Central memory CD8-positive, alpha-beta T cell (primary cell): ENCODE results near the gene ABCC11.

ENCODE experiments used
- ATAC-seq: fragments of 150-1000 bp; cut with Tn5 transposase; replicated peaks from 2 replicates; pipeline ENCODE4 v1.10.0; 2022; ENCODE audit warnings: mild to moderate bottlenecking, moderate FRiP score, moderate number of reproducible peaks; ENCODE audit not compliant: poor library complexity, severe bottlenecking; ENCODE audit errors: extremely low read depth
- DNase-seq, 2 donors: peaks; one replicate each; pipeline ENCODE4 v3.0.0; 2021; ENCODE audit warnings: low spot score in 2 of 2
- H3K27ac Mint-ChIP-seq: one replicate; pipeline ENCODE4 v1.8.0; 2022; ENCODE audit warnings: low read depth, mild to moderate bottlenecking, moderate library complexity, mixed read lengths
- H3K27me3 Mint-ChIP-seq: one replicate; pipeline ENCODE4 v1.8.0; 2022; ENCODE audit warnings: mixed read lengths
- H3K36me3 Mint-ChIP-seq: one replicate; pipeline ENCODE4 v1.8.0; 2022; ENCODE audit warnings: mild to moderate bottlenecking, moderate library complexity, mixed read lengths; ENCODE audit not compliant: insufficient read depth
- H3K4me1 Mint-ChIP-seq: one replicate; pipeline ENCODE4 v1.8.0; 2022; ENCODE audit warnings: mixed read lengths
- H3K4me3 Mint-ChIP-seq: one replicate; pipeline ENCODE4 v1.8.0; 2022; ENCODE audit warnings: mild to moderate bottlenecking, moderate library complexity, mixed read lengths
- H3K9me3 Mint-ChIP-seq: one replicate; pipeline ENCODE4 v1.8.0; 2022; ENCODE audit warnings: mixed read lengths

The ABCC11 gene

DNA sequence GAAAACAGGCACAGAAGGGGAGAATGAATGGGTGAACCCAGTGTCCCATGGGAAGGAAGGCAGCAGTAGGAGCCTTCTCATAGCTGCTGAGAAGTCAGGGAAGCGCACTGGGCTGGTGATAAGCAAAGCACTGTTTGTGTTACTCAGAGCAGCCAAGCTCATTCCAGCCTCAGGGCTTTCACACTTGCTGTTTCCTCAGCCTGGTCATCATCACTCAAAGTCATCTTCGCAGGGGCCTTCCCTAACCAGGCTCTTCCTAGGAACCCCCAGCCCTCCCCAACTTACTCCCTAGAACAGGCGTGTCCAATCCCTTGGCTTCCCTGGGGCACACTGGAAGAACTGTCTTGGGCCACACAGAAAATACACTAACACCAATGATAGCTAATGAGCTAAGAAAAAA lies 35.3 kb downstream of the ABCC11 start:
- Mint-ChIP-seq H3K9me3 (no peaks in the 10 kb centered on the region), H3K27ac (no peak overlapping the region), H3K4me1 (no peaks in the 10 kb centered on the region), H3K4me3 (no peak overlapping the region), H3K36me3 (peaks cover 2% of the 10 kb centered on the region), H3K27me3 (peaks cover 28% of the 10 kb centered on the region)
- ATAC-seq, result no peak
- no peak for DNase-seq

GRCh38 chr16:48210747-48211146 lies 36.6 kb downstream of the ABCC11 start:
- Mint-ChIP-seq H3K27me3 (peaks cover 35% of the 10 kb centered on the region), H3K4me1 (no peaks in the 10 kb centered on the region), H3K36me3 (peaks cover 2% of the 10 kb centered on the region), H3K9me3 (no peaks in the 10 kb centered on the region), H3K27ac (no peak overlapping the region), H3K4me3 (no peak overlapping the region)
- DNase-seq, result no peak
- no peak for ATAC-seq

DNA sequence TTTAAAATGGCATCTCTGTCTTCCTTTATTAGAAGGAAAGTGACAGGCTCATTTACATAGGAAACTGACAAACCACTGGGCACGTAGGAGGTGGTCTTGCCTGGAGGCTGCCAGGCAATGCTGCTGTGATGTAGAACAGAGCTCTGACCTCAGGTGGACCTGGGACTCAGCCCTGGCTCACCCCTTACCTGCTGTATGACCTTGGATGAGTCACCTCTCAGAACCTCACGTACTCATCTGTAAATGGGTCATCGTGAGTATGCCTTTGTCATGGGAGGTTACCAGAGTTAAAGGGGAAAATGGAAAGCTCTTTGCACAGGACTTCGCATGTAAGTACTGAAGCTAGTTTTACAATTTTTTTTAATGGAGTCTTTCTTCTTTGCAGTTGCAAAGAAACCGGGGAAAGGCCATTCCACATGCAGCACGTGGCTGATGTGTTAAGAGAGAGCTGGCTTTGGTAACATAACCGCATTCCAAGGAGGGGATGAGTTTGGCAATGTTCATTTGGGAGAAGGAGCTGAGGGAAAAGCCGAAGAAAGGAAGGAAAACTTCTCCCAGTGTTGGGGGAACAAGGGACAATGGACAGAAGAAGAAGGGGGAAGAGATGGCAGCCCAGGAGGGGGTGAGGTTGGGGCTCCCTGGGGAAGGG lies 40.6 kb downstream of the ABCC11 start:
- H3K4me3 Mint-ChIP-seq, result no peak overlapping the region
- H3K9me3 Mint-ChIP-seq, result no peaks in the 10 kb centered on the region
- no peaks in the 10 kb centered on the region for H3K4me1 Mint-ChIP-seq
- no peak for DNase-seq
- peaks cover 1% of the 10 kb centered on the region for H3K36me3 Mint-ChIP-seq
- peaks cover 48% of the 10 kb centered on the region for H3K27me3 Mint-ChIP-seq
- H3K27ac Mint-ChIP-seq, result no peak overlapping the region
- ATAC-seq, result no peak

DNA sequence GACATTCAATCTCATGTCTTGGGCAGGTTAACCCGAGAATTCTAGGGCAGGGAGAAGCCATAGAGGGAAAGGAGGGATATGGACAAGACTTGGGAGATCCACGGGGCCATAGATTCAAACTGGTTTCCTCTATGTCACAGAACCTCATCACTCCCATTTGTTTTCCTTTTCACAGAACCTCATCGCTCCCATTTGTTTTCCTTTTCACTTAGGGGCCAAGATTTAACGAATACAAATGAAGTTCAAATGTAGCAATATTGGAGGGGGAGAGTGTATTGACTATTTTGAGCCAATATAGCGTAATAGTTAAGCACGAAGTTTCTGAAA lies 42.6 kb downstream of the ABCC11 start:
- no peak overlapping the region for H3K4me3 Mint-ChIP-seq
- no peak overlapping the region for H3K27ac Mint-ChIP-seq
- H3K4me1 Mint-ChIP-seq, result no peaks in the 10 kb centered on the region
- peaks cover 47% of the 10 kb centered on the region for H3K27me3 Mint-ChIP-seq
- no peaks in the 10 kb centered on the region for H3K9me3 Mint-ChIP-seq
- ATAC-seq (no peak), DNase-seq (no peak)
- H3K36me3 Mint-ChIP-seq, result no peaks in the 10 kb centered on the region

GRCh38 chr16:48203974-48204824 lies 43.1 kb downstream of the ABCC11 start:
- Mint-ChIP-seq H3K27me3 (peaks cover 41% of the 10 kb centered on the region), H3K27ac (no peak overlapping the region), H3K9me3 (no peaks in the 10 kb centered on the region), H3K4me3 (no peak overlapping the region), H3K4me1 (no peaks in the 10 kb centered on the region), H3K36me3 (no peaks in the 10 kb centered on the region)
- no peak for DNase-seq
- no peak for ATAC-seq

GRCh38 chr16:48201515-48202201 lies 45.7 kb downstream of the ABCC11 start:
- no peak for ATAC-seq
- H3K4me3 Mint-ChIP-seq, result no peak overlapping the region
- H3K4me1 Mint-ChIP-seq, result no peaks in the 10 kb centered on the region
- H3K9me3 Mint-ChIP-seq, result no peaks in the 10 kb centered on the region
- no peaks in the 10 kb centered on the region for H3K36me3 Mint-ChIP-seq
- no peak for DNase-seq
- H3K27ac Mint-ChIP-seq, result no peak overlapping the region
- H3K27me3 Mint-ChIP-seq, result peaks cover 16% of the 10 kb centered on the region

DNA sequence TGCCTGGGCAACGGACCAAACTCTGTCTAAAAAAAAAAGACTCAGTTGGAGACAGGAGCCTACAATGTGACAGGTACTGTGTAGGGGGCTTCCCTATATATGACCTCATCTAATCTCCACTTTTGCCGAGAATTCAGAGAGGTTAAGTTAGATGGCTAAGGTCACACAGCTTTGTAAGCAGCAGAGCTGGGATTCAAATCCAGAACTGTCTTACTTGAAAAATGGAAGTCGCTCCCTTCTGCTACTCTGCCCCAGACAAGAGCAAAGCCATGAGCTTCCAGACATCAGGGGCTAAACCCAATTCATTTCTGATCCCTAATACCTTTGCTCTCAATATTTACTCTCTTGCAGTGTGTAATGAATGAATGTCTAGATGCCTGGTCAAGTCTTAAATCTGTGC lies 50.0 kb downstream of the ABCC11 start:
- no peaks in the 10 kb centered on the region for H3K36me3 Mint-ChIP-seq
- DNase-seq (no peak), ATAC-seq (no peak)
- H3K4me3 Mint-ChIP-seq, result no peak overlapping the region
- no peak overlapping the region for H3K27ac Mint-ChIP-seq
- peaks cover 9% of the 10 kb centered on the region for H3K27me3 Mint-ChIP-seq
- no peaks in the 10 kb centered on the region for H3K4me1 Mint-ChIP-seq
- H3K9me3 Mint-ChIP-seq, result no peaks in the 10 kb centered on the region

- peaks cover 9% of the 10 kb centered on the region for H3K27me3 Mint-ChIP-seq
- ATAC-seq (no peak), DNase-seq (no peak)
- H3K4me3 Mint-ChIP-seq, result no peak overlapping the region
- no peaks in the 10 kb centered on the region for H3K9me3 Mint-ChIP-seq
- H3K27ac Mint-ChIP-seq, result no peak overlapping the region
- no peaks in the 10 kb centered on the region for H3K4me1 Mint-ChIP-seq
- no peaks in the 10 kb centered on the region for H3K36me3 Mint-ChIP-seq
These were observed 52.3 kb downstream of the ABCC11 start for GRCh38 chr16:48194828-48195556.

DNA sequence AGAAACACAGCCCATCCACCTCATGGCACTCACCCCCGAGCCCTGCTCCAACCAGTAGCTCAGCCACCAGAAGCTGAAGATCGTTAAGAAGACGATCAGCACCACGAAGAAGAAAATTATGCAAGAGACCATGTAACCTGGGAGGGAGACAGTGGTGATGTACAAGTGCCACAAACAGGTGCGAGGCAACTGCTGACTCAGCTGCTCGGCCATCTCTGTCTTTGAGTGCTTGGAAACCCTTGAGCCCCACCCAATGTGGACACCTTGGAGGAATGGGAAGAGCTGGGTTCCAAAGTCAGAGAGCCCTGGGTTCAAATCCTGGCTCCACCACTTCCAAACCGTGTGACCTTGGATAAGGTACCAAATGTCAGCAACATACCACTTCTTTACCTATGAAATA lies 53.5 kb downstream of the ABCC11 start:
- no peak for DNase-seq
- Mint-ChIP-seq H3K4me1 (no peaks in the 10 kb centered on the region), H3K9me3 (no peaks in the 10 kb centered on the region), H3K27ac (no peak overlapping the region), H3K4me3 (no peak overlapping the region), H3K27me3 (peaks cover 9% of the 10 kb centered on the region), H3K36me3 (no peaks in the 10 kb centered on the region)
- no peak for ATAC-seq

DNA sequence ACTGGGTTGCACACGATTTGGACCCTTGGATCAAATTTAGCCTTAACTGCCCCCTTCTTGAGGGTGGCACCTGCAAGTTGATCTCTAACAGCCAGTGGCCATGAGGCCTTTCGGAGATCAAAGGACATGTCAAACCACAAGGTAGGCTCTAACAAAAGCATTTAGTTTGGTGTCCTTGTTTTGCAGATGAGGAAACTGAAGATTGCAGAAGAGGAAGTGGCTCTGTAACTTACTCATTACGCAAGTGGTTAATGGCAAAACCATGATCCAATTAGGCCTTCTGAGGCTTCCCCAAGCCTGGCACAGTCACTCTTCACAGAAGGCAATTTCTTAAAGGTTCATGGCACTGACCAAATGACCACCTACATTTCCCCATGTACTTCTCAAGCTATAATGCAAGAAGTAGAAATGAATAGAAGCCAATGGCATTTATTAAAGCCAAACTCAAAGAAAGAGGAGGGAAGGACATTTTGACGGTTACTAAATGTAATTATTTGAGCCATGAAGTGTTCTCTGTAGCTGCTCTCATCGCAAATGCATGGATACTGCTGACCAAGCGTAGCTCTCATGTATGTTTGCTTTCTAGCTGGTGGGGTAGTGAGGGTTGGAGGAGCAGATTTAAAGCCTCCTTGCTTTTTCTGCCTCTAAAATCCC lies 58.8 kb downstream of the ABCC11 start:
- no peak overlapping the region for H3K27ac Mint-ChIP-seq
- H3K4me1 Mint-ChIP-seq, result peaks cover 6% of the 10 kb centered on the region
- H3K4me3 Mint-ChIP-seq, result no peak overlapping the region
- ATAC-seq (no peak), DNase-seq (no peak)
- H3K36me3 Mint-ChIP-seq, result no peaks in the 10 kb centered on the region
- H3K27me3 Mint-ChIP-seq, result peaks cover 5% of the 10 kb centered on the region
- no peaks in the 10 kb centered on the region for H3K9me3 Mint-ChIP-seq

GRCh38 chr16:48187779-48188178 lies 59.6 kb downstream of the ABCC11 start:
- Mint-ChIP-seq H3K36me3 (no peaks in the 10 kb centered on the region), H3K4me1 (peaks cover 6% of the 10 kb centered on the region), H3K27me3 (no peaks in the 10 kb centered on the region), H3K4me3 (no peak overlapping the region), H3K27ac (no peak overlapping the region), H3K9me3 (no peaks in the 10 kb centered on the region)
- DNase-seq (no peak), ATAC-seq (no peak)

- Mint-ChIP-seq H3K27ac (no peak overlapping the region), H3K4me1 (peaks cover 6% of the 10 kb centered on the region), H3K4me3 (no peak overlapping the region), H3K9me3 (no peaks in the 10 kb centered on the region), H3K27me3 (no peaks in the 10 kb centered on the region), H3K36me3 (no peaks in the 10 kb centered on the region)
- no peak for ATAC-seq
- no peak for DNase-seq
These were observed 62.7 kb downstream of the ABCC11 start for GRCh38 chr16:48184681-48185080.
